GM18867 (cell line): Measurements from ENCODE around the gene KCNIP2.
"Not testable (repeated sequence)": the region's sequence is repeated elsewhere in the genome, so short reads cannot be mapped to it uniquely, and the experiment has no call there.

Source experiments
- ATAC-seq: cut with Tn5 transposase; IDR thresholded peaks from one replicate; pipeline ENCODE4 v1.9.1; 2021; ENCODE audit warnings: mild to moderate bottlenecking, moderate library complexity; ENCODE audit not compliant: unreplicated experiment

Gene KCNIP2

GRCh38 chr10:101829561-101830315, 13.9 kb downstream of the KCNIP2 start:
- peak; percentile 13 for ATAC-seq

- no peak for ATAC-seq
These were observed 14.6 kb downstream of the KCNIP2 start for GRCh38 chr10:101828766-101829551.

GRCh38 chr10:101827919-101828600, 15.5 kb downstream of the KCNIP2 start:
- no peak for ATAC-seq

DNA sequence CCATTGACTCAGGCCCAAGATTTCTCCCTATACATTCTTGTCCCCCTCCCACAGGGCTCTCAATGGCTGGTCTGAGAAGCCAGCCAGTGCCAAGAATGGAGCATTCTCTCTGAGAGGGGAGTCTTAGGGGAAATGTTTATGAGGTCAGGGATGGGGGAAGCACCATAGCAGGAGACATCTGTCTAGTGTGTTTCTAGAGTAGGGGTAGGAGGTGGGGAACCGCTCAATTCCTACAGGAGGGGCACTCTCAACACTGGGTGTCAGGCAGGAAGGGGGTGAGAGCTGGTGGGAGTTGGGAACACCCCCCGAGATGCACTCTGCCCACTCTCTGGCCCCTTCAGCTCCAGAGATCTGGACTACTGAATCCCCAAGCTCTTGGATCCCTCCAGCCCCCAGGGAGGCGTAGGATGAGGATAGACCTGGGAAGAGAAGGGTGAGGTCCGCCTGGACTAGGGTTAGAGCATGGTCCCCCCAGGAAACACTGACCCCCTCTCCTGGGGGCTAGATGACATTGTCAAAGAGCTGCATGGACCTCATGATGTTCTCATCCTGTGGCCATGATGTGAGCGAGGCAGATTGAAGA, 16.7 kb downstream of the KCNIP2 start:
- ATAC-seq, result no peak

DNA sequence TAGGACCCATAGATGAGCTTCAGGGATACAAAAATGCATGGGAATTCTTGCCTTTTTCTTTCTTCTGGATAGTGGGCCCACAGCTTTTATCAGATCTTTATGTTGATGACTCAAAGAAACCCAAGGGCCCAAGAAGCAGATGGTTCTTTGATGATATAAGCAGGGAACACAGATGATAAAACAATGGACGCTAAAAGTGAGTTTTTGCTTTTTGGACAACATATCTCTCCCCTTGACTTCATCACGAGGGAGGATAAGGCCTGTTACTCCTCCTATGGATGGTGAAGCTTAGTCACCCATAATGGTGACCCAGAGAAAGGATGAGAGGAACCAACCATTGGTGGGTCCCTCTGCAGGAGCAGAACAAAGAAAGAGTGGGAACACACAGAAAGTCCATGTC, 18.9 kb downstream of the KCNIP2 start:
- no peak for ATAC-seq

DNA sequence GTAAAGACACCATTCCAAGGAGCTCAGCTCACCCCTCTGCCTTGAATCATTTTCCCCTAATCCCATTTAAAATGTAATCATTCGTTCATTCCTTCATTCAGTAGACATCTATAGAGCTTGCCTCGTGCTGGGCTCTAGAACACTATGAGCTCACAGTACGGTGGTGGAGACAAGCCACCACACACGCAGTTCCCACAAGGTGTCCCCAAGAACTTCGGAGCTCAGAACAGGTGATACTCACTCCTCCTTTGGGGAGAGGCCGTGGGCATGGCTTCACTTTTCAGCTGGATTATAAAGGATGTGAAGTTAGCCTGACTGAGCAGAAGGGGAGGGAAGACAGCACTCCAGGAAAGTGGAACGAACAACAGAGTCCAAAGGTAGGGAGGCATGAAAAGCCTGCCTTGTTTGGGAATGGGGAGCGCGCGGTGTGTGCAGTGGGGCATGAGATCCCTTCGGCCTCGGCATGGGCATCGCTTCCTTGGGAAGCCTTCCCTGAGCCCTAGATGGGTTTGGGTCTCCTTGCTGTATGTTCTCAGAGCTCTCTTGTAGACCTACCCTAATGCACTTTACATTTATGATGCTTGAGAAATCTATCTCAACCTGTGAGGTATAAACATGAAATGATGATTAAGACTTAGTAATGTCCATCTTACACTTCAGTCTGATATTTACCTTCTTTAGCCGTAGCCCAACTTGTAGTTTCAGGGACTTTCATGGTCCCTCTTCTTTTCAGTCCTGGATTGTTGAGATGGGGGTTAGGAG, 24.5 kb downstream of the KCNIP2 start:
- ATAC-seq, result peak; percentile 11

GRCh38 chr10:101818119-101818871, 25.3 kb downstream of the KCNIP2 start, which contains the start of gene OGA:
Gene OGA, minus strand, starts transcription at chr10:101818444. Its CDS starts 422 bp downstream, at chr10:101818022.
- peak; percentile 86 for ATAC-seq

GRCh38 chr10:101817337-101818118, 26.1 kb downstream of the KCNIP2 start:
- peak; percentile 2 for ATAC-seq

DNA sequence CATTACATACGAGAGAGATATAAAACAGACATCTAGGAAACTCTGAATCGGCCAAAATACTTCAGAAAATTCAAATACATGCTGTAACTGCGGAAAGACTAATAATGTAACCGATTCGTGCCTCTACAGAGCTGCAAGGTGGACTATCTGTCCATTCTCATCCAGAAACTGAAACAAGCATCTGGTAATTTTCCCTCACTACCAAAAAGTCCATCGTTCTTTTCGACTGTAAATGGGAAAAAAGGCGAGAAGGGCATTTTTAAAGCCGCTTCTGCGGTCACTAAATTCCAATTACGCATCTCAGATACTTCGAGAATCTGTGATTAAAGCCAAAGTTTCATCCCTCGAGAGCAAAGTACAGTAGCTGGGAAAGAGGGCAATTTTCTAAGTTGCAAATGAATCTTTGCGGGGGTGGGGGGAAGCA, 26.7 kb downstream of the KCNIP2 start:
- no peak for ATAC-seq

DNA sequence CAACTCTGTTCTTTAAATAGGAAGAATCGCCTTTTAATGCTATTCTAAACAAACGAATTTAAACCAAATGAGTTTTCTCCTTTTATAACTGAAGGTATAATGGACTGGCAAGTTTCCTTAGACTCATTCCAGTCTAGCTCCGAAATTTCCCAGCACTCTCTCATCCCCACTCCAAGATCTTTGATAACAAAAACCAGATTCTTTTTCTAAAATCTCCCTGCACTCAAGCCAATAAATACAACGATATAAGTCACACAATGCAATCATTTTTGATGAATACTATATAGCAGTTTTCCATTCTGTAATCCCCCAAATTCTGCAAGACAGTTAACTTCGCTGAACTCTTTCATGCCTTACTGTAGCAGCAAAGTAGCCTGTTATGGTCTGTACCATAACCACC, 27.2 kb downstream of the KCNIP2 start:
- no peak for ATAC-seq

DNA sequence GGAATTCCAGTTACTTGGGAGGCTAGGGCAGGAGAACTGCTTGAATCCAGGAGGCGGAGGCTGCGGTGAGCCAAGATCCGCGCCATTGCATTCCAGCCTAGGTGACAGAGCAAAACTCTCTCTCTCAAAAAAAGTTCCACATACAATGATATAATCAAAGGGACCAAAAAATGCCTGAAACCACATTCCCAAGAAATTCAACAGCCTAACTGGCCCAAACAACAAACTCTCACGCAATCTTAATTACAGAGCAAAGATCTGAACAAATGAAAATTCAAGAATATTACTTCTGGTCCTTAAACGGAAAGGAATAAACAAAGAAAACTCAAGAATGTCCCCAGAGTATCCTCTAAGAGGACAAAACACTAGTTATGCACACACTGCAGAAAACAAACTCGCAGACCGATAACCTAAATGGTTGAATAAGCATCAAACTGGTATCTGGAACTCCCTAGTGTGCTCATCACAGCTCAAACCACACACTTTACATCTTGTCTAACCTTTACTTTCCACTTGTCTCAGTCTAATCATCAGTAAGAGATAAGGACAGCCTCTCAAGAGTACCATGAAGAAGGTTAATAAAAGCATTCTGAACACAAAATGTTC, 29.0 kb downstream of the KCNIP2 start:
- ATAC-seq, result peak; percentile 30

- no peak for ATAC-seq
These were observed 31.0 kb downstream of the KCNIP2 start for GRCh38 chr10:101812606-101813005.

DNA sequence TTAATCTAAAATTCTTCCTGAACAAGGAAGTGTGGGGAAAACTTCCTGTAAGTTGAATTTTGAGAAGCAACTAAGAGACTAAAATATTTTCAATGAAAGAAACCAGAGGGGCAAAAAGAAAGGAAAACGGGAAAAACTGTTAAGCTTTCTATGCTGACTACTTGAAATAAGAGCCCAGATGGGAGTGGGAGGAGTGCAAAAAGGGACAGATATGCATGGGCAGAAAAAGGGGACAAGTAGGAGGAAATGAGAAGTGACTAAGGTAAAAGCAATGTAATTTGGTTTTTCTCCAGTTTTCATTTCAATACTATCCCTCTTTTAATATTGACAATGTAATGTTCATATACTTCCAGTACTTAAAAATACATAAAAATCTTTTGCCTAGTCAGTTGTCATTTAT, 36.4 kb downstream of the KCNIP2 start:
- no peak for ATAC-seq

DNA sequence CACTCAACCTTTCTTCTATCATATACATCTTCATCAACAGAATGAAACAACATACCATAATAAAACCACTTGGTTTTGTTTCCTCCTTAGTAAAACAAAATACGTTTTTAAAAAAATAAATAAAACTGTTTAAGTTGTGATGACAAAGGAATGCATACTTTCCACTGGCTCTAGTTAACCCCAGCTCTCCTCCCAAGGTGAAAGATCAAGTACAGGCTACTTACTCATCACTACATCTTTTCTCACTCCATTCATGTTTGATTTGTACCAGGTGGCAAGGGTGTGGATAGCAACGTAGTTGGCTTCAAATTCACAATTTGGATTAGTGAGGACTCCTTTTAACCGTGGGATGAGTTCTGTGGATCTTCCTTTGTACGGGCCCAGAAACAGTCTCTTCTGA, 40.1 kb downstream of the KCNIP2 start:
- no peak for ATAC-seq

- ATAC-seq, result no peak
These were observed 46.1 kb downstream of the KCNIP2 start for GRCh38 chr10:101797403-101798059.

DNA sequence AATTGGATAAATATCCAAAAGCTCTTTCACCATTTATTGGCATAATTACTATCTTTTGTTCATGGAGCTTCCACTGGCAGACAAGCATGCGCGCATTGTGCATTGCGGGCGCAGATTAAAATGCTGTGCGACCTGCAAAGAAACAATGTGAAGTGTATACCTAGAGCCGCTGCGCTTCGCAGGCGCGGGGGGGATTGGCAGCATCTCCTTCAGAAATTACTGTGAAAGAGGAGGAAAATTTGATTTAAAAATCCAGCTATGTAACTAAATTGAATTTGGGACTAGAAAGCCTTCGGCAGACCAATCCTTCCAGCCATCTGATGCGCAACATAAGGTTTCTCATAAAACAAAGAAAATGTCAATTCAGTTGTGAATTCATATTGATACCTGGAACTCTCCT, 50.1 kb downstream of the KCNIP2 start:
- no peak for ATAC-seq

DNA sequence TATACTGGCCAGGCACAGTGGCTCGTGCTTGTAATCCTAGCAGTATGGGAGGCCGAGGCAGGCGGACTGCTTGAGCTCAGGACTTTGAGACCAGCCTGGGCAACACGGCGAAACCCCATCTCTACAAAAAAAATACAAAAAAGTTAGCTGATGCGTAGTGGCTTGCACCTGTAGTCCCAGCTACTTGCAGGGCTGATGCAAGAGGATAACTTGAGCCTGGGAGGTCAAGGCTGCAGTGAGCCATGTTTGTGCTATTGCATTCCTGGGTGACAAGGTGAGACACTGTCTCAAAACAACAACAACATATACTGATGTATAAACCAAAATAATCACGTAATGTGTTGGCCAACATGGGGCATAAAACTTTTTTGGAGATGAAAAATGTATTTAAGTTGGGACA, 53.9 kb downstream of the KCNIP2 start:
- ATAC-seq, result no peak

DNA sequence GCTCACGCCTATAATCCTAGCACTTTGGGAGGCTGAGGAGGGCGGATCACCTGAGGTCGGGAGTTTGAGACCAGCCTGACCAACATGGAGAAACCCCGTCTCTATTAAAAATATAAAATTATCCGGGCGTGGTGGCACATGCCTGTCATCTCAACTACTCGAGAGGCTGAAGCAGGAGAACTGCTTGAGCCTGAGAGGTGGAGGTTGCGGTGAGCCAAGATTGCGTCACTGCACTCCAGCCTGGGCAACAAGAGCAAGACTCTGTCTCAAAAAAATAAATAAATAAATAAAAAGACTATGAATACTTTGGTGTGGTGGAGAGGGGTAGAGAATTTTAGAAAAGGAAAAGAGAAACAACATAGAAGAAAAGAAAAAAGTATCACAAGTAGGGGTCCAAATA, 54.4 kb downstream of the KCNIP2 start:
- ATAC-seq, result not testable (repeated sequence)
